Measurements from ENCODE around the gene SMNDC1. TPM values are rescaled to one million over a fixed set of nuclear protein-coding genes. Genes with fewer than 3 reads are reported as not detected.

Gene SMNDC1
- total RNA-seq, 4 donors from 2014 or later: 15.8 to 24.6 (median 18.2) TPM

DNA sequence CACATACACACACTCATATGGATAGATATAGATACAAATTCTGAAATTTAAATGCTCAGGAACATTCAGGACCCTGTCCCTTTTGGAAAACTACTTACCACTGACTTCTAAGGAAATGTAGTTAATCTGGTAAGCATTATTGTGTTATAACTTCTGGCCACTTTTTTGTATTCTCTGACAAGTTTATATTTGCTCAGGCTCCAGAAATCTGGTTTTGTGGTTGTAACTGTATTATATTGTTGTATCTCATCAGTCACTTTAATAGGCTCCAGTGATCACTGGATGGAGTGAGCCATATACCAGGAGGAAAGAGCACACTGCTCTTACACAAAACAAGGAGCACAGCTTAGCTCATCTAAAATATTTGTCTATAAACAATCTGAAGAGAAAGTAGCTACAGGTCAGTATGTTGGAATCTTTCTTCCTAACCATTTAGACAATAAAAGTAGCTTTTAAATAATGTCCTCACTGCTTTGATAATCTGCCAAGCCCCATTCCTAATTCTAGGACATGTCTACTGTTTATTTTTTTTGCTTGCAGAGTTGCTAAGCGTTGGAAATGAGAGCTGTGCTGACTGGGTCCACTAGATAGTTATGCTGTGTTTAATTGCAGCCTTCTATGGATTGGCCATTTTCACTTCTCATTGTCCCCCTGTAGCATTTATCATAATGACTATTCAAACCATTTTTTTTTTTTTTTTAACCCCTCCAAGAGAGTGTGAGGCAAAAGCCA is 43.8 kb downstream of the SMNDC1 start:
- no peak for TF ChIP-seq CTCF (IDR thresholded peaks at IDR 0.05; ENCODE audit: low read depth)

GRCh38 chr10:110259317-110259716 is 45.4 kb downstream of the SMNDC1 start:
- TF ChIP-seq CTCF (IDR thresholded peaks at IDR 0.05; ENCODE audit: low read depth): no peak

DNA sequence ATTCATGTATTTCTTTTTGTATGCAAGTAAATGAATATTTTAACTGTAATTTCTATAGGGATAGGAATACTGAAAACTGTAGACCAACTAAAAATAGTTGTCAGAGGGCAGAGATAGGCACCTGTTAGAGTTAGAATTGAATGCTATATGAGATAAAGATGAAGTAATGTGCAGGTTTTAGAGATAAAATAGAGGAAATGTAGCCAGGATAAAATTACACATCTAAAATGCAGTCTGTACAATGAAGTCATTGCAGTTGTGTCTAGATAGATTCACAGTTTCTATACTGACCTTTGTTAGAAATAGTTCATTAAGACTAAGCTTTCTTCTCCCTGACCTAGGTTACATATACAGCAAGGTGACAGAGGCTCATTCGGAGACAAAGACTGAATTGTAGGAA is 46.2 kb downstream of the SMNDC1 start:
- no peak for TF ChIP-seq CTCF (IDR thresholded peaks at IDR 0.05; ENCODE audit: low read depth)

DNA sequence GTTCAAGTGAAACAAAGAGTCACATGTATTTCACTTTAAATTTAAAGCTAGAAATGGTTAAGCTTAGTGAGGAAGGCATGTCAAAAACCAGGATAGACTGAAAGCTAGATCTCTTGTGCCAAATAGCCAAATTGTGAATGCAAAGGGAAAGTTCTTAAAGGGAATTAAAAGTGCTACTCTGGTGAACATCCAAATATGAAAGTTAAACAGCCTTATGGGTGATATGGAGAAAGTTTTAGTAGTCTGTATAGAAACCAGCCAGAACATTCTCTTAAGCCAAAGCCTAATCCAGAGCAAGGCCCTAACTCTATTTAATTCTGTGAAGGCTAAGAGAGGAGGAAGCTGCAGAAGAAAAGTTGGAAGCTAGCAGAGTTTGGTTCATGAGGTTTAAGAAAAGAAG is 50.3 kb downstream of the SMNDC1 start:
- TF ChIP-seq CTCF (IDR thresholded peaks at IDR 0.05; ENCODE audit: low read depth): no peak

- no peak for TF ChIP-seq CTCF (IDR thresholded peaks at IDR 0.05; ENCODE audit: low read depth)
Observed at GRCh38 chr10:110252151-110252550, 52.6 kb downstream of the SMNDC1 start.

DNA sequence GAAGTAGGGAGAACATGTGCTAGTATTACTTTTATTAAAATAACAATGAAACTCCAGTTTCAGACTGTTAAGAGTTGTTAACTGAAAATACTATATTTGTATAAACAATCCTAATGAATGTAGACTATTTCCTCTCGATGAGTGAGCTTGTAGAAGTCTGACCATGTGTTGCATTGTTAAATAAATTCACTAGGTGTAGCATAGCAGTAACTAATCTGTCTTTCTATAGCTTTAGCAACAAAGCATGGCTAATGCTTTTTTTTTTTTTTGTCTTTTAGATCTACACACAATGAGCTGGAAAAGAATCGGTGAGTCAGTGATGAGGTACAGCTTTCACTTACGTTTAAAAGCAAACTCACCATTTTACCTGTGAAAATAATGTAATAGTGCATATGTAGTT is 60.2 kb downstream of the SMNDC1 start:
- TF ChIP-seq CTCF (IDR thresholded peaks at IDR 0.05; ENCODE audit: low read depth): no peak

DNA sequence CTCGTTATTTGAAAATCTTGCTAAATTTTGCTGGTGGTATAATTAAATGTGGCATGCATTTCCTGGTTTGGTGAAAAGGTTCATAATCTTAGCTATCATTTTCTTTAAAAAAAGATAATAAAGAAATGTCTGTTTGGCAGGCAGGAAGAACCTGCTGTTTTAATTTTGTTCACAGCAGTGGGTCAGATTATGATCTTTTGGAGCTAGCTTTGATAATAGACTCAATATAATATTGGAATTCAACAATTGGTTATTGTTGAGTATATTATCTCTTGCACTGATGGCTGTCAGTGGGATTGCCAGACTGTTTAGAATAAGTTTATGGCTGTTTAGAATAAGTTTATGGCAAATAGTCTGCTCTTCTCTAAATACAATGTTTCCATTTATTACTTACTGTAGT is 62.2 kb downstream of the SMNDC1 start:
- TF ChIP-seq CTCF (IDR thresholded peaks at IDR 0.05; ENCODE audit: low read depth): no peak

Measured in subcutaneous adipose tissue (tissue), 4 donors.